ENCODE results near the gene MOB2. TPM values are rescaled to one million over a fixed set of nuclear protein-coding genes. Genes with fewer than 3 reads are reported as not detected.
"Not testable (repeated sequence)": the region's sequence is repeated elsewhere in the genome, so short reads cannot be mapped to it uniquely, and the experiment has no call there.

Gene MOB2
- total and polyA plus RNA-seq, 4 donors = 8.3 to 18.5 (median 14.8) TPM

DNA sequence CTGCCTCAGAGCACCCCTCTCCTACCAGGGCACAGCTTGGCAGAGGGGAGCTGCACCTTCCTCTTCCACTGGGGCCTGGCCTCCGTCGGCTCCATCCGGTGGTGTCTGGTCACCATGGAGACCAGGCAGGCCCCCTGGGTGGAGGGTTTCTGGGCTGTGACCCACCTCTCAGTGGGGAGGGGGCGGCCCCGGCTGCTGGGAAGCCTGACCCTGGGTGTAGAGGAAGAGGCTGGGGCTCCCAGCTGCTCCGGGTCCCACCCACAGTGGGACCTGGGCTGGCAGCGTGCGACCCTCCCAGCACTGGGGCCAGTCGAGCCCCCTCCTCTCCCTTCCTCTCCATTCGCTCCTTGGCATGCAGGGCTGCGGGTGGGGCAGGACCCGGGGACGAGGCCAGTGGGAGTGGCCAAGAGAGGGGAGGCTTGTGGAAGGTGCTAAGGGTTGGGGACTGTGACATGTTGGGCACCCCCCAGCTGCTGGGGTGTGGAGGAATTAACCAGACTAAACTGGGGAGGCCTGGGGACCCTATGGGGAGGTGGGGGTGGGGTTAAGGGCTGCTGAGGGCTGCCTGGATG lies 50.0 kb downstream of the MOB2 start:
- WGBS = 15% methylated on average over 13 of the region's 13 CpGs
- DNase-seq (ENCODE audit: low spot score) = no peak
- Histone ChIP-seq H3K9ac (ENCODE audit: low read depth in 1 of 2, low read length in 2 of 2) (no peak overlapping the region), H3K27ac (ENCODE audit: low read depth in 1 of 2, low read length in 2 of 2) (no peak overlapping the region), H3K27me3 (ENCODE audit: control insufficient read depth in 4 of 4, insufficient read depth in 4 of 4, low read length in 3 of 4) (peaks cover 0 to 12% (median 2%) of the 10 kb centered on the region in 4 donors), H3K4me1 (ENCODE audit: control insufficient read depth in 4 of 4, insufficient read depth in 4 of 4, low read length in 3 of 4) (no peaks in the 10 kb centered on the region), H3K4me3 (ENCODE audit: low read depth in 1 of 3, low read length in 3 of 3) (no peak overlapping the region), H3K9me3 (ENCODE audit: control insufficient read depth in 4 of 4, low read length in 3 of 4) (no peaks in the 10 kb centered on the region), H3K36me3 (ENCODE audit: control insufficient read depth in 4 of 4, insufficient read depth in 3 of 4, low read depth in 1 of 4, low read length in 3 of 4) (no peaks in the 10 kb centered on the region)
- no peak for TF ChIP-seq JUND (IDR thresholded peaks at IDR 0.05)
- TF ChIP-seq RAD21 (IDR thresholded peaks at IDR 0.05) = no peak
- TF ChIP-seq YY1 (IDR thresholded peaks at IDR 0.05) = no peak

DNA sequence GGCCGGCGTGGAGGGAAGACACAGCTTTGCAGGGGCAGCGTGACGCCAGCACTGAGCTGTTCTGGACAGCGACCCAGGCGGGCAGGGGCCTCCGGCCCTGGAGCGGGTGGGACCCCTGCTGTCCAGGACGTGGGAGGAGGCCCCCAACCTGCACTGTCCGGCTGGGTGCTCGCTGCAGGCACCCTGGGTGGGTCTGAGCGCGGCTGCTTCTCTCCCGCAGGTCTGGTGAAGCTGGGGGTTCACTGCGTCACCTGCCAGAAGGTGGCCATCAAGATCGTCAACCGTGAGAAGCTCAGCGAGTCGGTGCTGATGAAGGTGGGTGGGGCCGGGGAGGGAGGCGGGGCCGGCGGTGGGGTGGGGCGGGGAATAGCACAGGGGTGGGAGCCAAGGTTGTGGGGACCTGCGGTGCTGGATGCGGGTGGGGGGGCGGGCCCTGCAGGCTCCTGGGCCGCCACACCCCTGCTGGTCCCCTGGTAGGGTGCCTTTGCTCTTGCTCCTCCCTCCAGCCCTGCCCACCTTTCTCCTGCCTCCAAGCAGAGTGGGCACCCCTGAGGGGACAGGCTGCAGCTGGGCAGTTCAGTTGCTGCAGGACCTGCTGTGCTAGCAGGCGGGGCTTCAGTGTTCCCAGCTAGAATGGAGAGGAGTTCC lies 50.6 kb downstream of the MOB2 start:
- H3K4me3 ChIP-seq (ENCODE audit: low read depth in 1 of 3, low read length in 3 of 3) = no peak overlapping the region
- TF ChIP-seq GABPA (IDR thresholded peaks at IDR 0.05 in 1 of 2, conservative IDR thresholded peaks at IDR 0.05 in 1 of 2) (no peak), NR2F2 (IDR thresholded peaks at IDR 0.05) (no peak), HNF4G (IDR thresholded peaks at IDR 0.05) (no peak)
- TF ChIP-seq, protein P1, sequence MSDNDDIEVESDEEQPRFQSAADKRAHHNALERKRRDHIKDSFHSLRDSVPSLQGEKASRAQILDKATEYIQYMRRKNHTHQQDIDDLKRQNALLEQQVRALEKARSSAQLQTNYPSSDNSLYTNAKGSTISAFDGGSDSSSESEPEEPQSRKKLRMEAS (IDR thresholded peaks at IDR 0.05) = no peak
- TF ChIP-seq, protein P2, sequence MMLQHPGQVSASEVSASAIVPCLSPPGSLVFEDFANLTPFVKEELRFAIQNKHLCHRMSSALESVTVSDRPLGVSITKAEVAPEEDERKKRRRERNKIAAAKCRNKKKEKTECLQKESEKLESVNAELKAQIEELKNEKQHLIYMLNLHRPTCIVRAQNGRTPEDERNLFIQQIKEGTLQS (IDR thresholded peaks at IDR 0.05) = no peak
- 14% methylated on average over 29 of the region's 29 CpGs for WGBS
- H3K27ac ChIP-seq (ENCODE audit: low read depth in 1 of 2, low read length in 2 of 2) = no peak overlapping the region
- H3K9me3 ChIP-seq (ENCODE audit: control insufficient read depth in 4 of 4, low read length in 3 of 4) = no peaks in the 10 kb centered on the region
- no peak for DNase-seq (ENCODE audit: low spot score)
- H3K27me3 ChIP-seq (ENCODE audit: control insufficient read depth in 4 of 4, insufficient read depth in 4 of 4, low read length in 3 of 4) = peaks cover 0 to 12% (median 2%) of the 10 kb centered on the region in 4 donors
- H3K4me1 ChIP-seq (ENCODE audit: control insufficient read depth in 4 of 4, insufficient read depth in 4 of 4, low read length in 3 of 4) = no peaks in the 10 kb centered on the region
- no peaks in the 10 kb centered on the region for H3K36me3 ChIP-seq (ENCODE audit: control insufficient read depth in 4 of 4, insufficient read depth in 3 of 4, low read depth in 1 of 4, low read length in 3 of 4)
- no peak overlapping the region for H3K9ac ChIP-seq (ENCODE audit: low read depth in 1 of 2, low read length in 2 of 2)

DNA sequence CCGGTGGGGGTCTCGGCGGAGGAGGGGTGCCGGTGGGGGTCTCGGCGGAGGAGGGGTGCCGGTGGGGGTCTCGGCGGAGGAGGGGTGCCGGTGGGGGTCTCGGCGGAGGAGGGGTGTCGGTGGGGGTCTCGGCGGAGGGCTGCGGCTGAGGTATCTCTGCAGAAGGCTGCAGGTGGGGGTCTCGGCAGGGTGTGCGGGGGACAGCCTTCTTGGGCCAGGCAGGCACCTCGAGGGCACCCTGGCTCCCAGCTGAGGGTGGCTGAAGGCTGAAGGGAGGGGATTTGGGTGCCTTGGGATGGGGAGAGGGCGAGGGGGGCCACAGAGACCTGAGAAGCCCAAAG lies 51.1 kb downstream of the MOB2 start:
- H3K4me3 ChIP-seq (ENCODE audit: low read depth in 1 of 3, low read length in 3 of 3); H3K27ac ChIP-seq (ENCODE audit: low read depth in 1 of 2, low read length in 2 of 2); H3K9ac ChIP-seq (ENCODE audit: low read depth in 1 of 2, low read length in 2 of 2); H3K4me1 ChIP-seq (ENCODE audit: control insufficient read depth in 4 of 4, insufficient read depth in 4 of 4, low read length in 3 of 4); H3K36me3 ChIP-seq (ENCODE audit: control insufficient read depth in 4 of 4, insufficient read depth in 3 of 4, low read depth in 1 of 4, low read length in 3 of 4); DNase-seq (ENCODE audit: low spot score); H3K9me3 ChIP-seq (ENCODE audit: control insufficient read depth in 4 of 4, low read length in 3 of 4): not testable (repeated sequence)
- peaks cover 0 to 12% (median 2%) of the 10 kb centered on the region in 4 donors for H3K27me3 ChIP-seq (ENCODE audit: control insufficient read depth in 4 of 4, insufficient read depth in 4 of 4, low read length in 3 of 4)
- 81% methylated on average over 14 of the region's 20 CpGs for WGBS

DNA sequence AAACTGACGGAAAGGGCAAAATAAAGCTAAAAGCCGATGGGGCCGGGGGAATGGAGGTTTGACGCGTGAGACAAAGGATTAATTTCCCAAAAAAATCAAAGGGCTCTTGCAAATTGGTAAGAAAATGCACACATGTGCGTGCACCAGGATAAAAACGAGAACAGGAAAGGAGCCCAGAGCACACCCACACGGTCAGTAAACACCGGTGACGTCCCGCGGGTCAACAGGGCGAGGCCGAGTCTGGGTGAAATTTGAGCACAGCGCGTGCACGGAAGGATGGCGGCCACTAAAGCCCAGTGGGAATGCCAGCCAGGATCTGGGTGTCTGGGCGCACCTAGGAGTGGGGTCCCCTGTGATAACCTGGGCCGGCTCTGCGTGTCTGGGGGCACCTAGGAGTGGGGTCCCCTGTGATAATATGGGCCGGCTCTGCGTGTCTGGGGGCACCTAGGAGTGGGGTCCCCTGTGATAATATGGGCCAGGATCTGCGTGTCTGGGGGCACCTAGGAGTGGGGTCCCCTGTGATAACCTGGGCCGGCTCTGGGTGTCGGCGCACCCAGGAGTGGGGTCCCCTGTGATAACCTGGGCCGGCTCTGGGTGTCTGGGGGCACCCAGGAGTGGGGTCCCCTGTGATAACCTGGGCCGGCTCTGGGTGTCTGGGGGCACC lies 52.5 kb downstream of the MOB2 start:
- H3K27ac ChIP-seq (ENCODE audit: low read depth in 1 of 2, low read length in 2 of 2) = no peak overlapping the region
- no peaks in the 10 kb centered on the region for H3K36me3 ChIP-seq (ENCODE audit: control insufficient read depth in 4 of 4, insufficient read depth in 3 of 4, low read depth in 1 of 4, low read length in 3 of 4)
- H3K4me3 ChIP-seq (ENCODE audit: low read depth in 1 of 3, low read length in 3 of 3) = no peak overlapping the region
- WGBS = 79% methylated on average over 29 of the region's 29 CpGs
- TF ChIP-seq, protein P3, sequence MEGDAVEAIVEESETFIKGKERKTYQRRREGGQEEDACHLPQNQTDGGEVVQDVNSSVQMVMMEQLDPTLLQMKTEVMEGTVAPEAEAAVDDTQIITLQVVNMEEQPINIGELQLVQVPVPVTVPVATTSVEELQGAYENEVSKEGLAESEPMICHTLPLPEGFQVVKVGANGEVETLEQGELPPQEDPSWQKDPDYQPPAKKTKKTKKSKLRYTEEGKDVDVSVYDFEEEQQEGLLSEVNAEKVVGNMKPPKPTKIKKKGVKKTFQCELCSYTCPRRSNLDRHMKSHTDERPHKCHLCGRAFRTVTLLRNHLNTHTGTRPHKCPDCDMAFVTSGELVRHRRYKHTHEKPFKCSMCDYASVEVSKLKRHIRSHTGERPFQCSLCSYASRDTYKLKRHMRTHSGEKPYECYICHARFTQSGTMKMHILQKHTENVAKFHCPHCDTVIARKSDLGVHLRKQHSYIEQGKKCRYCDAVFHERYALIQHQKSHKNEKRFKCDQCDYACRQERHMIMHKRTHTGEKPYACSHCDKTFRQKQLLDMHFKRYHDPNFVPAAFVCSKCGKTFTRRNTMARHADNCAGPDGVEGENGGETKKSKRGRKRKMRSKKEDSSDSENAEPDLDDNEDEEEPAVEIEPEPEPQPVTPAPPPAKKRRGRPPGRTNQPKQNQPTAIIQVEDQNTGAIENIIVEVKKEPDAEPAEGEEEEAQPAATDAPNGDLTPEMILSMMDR (IDR thresholded peaks at IDR 0.05; ENCODE audit: low read depth, low read length, missing input control) = no peak
- TF ChIP-seq, protein P4, sequence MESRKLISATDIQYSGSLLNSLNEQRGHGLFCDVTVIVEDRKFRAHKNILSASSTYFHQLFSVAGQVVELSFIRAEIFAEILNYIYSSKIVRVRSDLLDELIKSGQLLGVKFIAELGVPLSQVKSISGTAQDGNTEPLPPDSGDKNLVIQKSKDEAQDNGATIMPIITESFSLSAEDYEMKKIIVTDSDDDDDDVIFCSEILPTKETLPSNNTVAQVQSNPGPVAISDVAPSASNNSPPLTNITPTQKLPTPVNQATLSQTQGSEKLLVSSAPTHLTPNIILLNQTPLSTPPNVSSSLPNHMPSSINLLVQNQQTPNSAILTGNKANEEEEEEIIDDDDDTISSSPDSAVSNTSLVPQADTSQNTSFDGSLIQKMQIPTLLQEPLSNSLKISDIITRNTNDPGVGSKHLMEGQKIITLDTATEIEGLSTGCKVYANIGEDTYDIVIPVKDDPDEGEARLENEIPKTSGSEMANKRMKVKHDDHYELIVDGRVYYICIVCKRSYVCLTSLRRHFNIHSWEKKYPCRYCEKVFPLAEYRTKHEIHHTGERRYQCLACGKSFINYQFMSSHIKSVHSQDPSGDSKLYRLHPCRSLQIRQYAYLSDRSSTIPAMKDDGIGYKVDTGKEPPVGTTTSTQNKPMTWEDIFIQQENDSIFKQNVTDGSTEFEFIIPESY (IDR thresholded peaks at IDR 0.05) = no peak
- TF ChIP-seq, protein P2 (IDR thresholded peaks at IDR 0.05) = no peak
- TF ChIP-seq, protein P1 (IDR thresholded peaks at IDR 0.05) = no peak
- no peak for TF ChIP-seq GABPA (IDR thresholded peaks at IDR 0.05 in 1 of 2, conservative IDR thresholded peaks at IDR 0.05 in 1 of 2)
- TF ChIP-seq JUND (IDR thresholded peaks at IDR 0.05) = no peak
- no peak for TF ChIP-seq TAF1 (conservative IDR thresholded peaks at IDR 0.05)
- TF ChIP-seq HNF4G (IDR thresholded peaks at IDR 0.05) = no peak
- no peak for TF ChIP-seq NR2F2 (IDR thresholded peaks at IDR 0.05)
- peaks cover 0 to 12% (median 2%) of the 10 kb centered on the region in 4 donors for H3K27me3 ChIP-seq (ENCODE audit: control insufficient read depth in 4 of 4, insufficient read depth in 4 of 4, low read length in 3 of 4)
- H3K9ac ChIP-seq (ENCODE audit: low read depth in 1 of 2, low read length in 2 of 2) = no peak overlapping the region
- no peaks in the 10 kb centered on the region for H3K9me3 ChIP-seq (ENCODE audit: control insufficient read depth in 4 of 4, low read length in 3 of 4)
- H3K4me1 ChIP-seq (ENCODE audit: control insufficient read depth in 4 of 4, insufficient read depth in 4 of 4, low read length in 3 of 4) = no peaks in the 10 kb centered on the region
- no peak for DNase-seq (ENCODE audit: low spot score)

Data from liver (tissue), 9 donors.